ENCODE data around the gene SIL1. TPM values are rescaled to one million over a fixed set of nuclear protein-coding genes. Genes with fewer than 3 reads are reported as not detected.
A peak's percentile ranks its signal among the peaks of the same experiment; 100 is the strongest.

Gene SIL1
- total RNA-seq, 1 experiment from 2014 or later = 22.0 TPM

DNA sequence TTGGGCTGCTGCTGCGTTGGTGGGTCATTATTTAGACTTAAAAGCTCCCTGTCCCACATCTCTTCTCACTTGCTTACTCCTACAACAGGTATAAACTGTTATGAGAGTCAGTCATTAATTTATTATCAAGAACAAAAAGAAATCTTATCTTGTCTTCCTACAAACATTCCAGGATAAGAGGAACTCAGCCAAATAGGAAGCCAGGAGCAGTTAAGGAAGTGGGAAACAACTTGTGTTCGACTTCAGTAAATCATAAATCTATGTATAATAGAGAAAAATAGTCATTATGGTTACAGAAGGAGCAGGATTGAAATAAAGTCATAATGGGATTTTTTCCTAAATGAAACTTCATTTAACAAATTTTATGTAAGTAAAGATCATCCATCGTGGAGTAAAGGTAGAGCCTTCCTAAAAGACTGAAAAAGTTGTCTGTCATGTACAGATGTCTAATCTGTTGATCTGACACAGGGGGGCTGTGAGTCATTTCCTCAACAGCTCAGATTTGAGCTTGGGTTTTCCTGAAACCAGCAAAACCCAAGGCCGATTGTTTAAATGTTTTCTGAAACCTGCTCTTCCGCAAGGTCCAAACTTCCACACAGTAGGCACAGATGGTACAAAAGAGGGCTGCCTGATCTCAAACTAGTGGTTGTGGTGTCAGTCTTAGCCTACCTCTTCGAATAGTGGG lies 297.7 kb downstream of the SIL1 start:
- Histone ChIP-seq H3K4me3 (ENCODE audit: low read depth, low read length, poor library complexity, severe bottlenecking) (no peak overlapping the region), H3K4me1 (ENCODE audit: insufficient read depth, low read length, poor library complexity, severe bottlenecking) (peaks cover 26% of the 10 kb centered on the region), H3K27ac (ENCODE audit: low read depth, low read length, poor library complexity, severe bottlenecking) (peak overlapping the region; percentile 76), H3K36me3 (ENCODE audit: insufficient read depth, low read length, poor library complexity, severe bottlenecking) (no peaks in the 10 kb centered on the region), H3K27me3 (replicated peaks; ENCODE audit: insufficient read depth, low read depth, low read length, poor library complexity) (no peaks in the 10 kb centered on the region), H3K9me3 (ENCODE audit: low read depth, low read length, poor library complexity, severe bottlenecking) (no peaks in the 10 kb centered on the region)
- ChIA-PET POLR2A (ENCODE audit: low non-redundant PET) (no interaction called here), CTCF (no interaction called here)
- BruUV-seq (replicated peaks) = no TSS peak
- no peak for TF ChIP-seq EZH2 (IDR thresholded peaks at IDR 0.05; ENCODE audit: borderline replicate concordance, low read depth, low read length, poor library complexity, severe bottlenecking)
- TF ChIP-seq, protein P1, sequence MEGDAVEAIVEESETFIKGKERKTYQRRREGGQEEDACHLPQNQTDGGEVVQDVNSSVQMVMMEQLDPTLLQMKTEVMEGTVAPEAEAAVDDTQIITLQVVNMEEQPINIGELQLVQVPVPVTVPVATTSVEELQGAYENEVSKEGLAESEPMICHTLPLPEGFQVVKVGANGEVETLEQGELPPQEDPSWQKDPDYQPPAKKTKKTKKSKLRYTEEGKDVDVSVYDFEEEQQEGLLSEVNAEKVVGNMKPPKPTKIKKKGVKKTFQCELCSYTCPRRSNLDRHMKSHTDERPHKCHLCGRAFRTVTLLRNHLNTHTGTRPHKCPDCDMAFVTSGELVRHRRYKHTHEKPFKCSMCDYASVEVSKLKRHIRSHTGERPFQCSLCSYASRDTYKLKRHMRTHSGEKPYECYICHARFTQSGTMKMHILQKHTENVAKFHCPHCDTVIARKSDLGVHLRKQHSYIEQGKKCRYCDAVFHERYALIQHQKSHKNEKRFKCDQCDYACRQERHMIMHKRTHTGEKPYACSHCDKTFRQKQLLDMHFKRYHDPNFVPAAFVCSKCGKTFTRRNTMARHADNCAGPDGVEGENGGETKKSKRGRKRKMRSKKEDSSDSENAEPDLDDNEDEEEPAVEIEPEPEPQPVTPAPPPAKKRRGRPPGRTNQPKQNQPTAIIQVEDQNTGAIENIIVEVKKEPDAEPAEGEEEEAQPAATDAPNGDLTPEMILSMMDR (conservative IDR thresholded peaks at IDR 0.05; ENCODE audit: low read depth, low read length) = no peak
- intact Hi-C loops (cut with micrococcal nuclease; ENCODE audit: unreplicated experiment) = no loop called here
- peak; percentile 89 for DNase-seq (ENCODE audit: low spot score)

DNA sequence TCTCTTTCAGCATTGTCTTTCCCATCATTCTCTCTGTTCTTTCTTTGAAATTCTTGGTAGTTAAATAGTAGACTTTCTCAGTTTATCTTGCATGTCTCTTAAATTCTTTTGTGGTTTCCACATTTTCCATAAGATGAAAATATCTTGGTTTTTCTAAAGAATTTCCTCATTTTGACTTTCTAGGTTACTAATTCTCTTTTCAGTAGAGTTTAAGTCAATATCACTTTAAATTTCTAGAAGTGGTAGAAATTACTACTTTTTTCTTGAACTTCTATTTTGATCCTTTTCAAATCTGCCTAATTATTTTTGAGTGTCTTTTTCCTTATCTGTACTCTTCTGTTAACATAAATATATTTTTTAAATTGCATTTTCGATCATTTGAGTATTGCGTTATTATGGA lies 299.4 kb downstream of the SIL1 start:
- H3K4me3 ChIP-seq (ENCODE audit: low read depth, low read length, poor library complexity, severe bottlenecking) = no peak overlapping the region
- no TSS peak for BruUV-seq (replicated peaks)
- CTCF ChIA-PET = no interaction called here
- H3K9me3 ChIP-seq (ENCODE audit: low read depth, low read length, poor library complexity, severe bottlenecking) = no peaks in the 10 kb centered on the region
- no peak overlapping the region for H3K27ac ChIP-seq (ENCODE audit: low read depth, low read length, poor library complexity, severe bottlenecking)
- no peak for DNase-seq (ENCODE audit: low spot score)
- no peaks in the 10 kb centered on the region for H3K36me3 ChIP-seq (ENCODE audit: insufficient read depth, low read length, poor library complexity, severe bottlenecking)
- peaks cover 26% of the 10 kb centered on the region for H3K4me1 ChIP-seq (ENCODE audit: insufficient read depth, low read length, poor library complexity, severe bottlenecking)
- H3K27me3 ChIP-seq (replicated peaks; ENCODE audit: insufficient read depth, low read depth, low read length, poor library complexity) = no peaks in the 10 kb centered on the region
- POLR2A ChIA-PET (ENCODE audit: low non-redundant PET) = no interaction called here
- intact Hi-C loops (cut with micrococcal nuclease; ENCODE audit: unreplicated experiment) = no loop called here
- TF ChIP-seq, protein P1 (conservative IDR thresholded peaks at IDR 0.05; ENCODE audit: low read depth, low read length) = no peak
- no peak for TF ChIP-seq EZH2 (IDR thresholded peaks at IDR 0.05; ENCODE audit: borderline replicate concordance, low read depth, low read length, poor library complexity, severe bottlenecking)

DNA sequence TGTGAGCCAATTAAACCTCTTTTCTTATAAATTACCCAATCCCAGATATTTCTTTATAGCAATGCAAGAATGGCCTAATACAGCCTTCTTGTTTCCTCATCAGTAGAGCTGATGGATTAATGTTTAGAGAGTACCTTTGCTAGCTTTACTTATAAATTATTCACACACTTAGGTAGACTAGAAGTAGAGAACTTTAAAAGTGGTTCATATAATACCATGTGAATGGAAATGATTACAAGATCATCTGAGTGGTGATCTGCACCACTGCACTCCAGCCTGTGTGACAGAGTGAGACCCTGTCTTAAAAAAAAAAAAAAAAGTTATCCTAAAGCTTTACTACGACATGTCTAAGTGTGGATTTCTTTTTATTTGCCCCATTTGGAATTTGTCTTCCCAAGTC lies 299.9 kb downstream of the SIL1 start:
- TF ChIP-seq, protein P1 (conservative IDR thresholded peaks at IDR 0.05; ENCODE audit: low read depth, low read length) = no peak
- TF ChIP-seq EZH2 (IDR thresholded peaks at IDR 0.05; ENCODE audit: borderline replicate concordance, low read depth, low read length, poor library complexity, severe bottlenecking) = no peak
- POLR2A ChIA-PET (ENCODE audit: low non-redundant PET) = no interaction called here
- DNase-seq (ENCODE audit: low spot score) = no peak
- Histone ChIP-seq H3K27me3 (replicated peaks; ENCODE audit: insufficient read depth, low read depth, low read length, poor library complexity) (no peaks in the 10 kb centered on the region), H3K27ac (ENCODE audit: low read depth, low read length, poor library complexity, severe bottlenecking) (no peak overlapping the region), H3K36me3 (ENCODE audit: insufficient read depth, low read length, poor library complexity, severe bottlenecking) (no peaks in the 10 kb centered on the region), H3K9me3 (ENCODE audit: low read depth, low read length, poor library complexity, severe bottlenecking) (no peaks in the 10 kb centered on the region), H3K4me3 (ENCODE audit: low read depth, low read length, poor library complexity, severe bottlenecking) (no peak overlapping the region), H3K4me1 (ENCODE audit: insufficient read depth, low read length, poor library complexity, severe bottlenecking) (peaks cover 26% of the 10 kb centered on the region)
- CTCF ChIA-PET = no interaction called here
- intact Hi-C loops (cut with micrococcal nuclease; ENCODE audit: unreplicated experiment) = no loop called here
- no TSS peak for BruUV-seq (replicated peaks)

Other genes with a start within 250 kb of the SIL1 start
- gene MATR3, start 95.4 kb upstream of the SIL1 start, total RNA-seq (2021) = 286 and 299 TPM in 2 replicates
- 95.0 and 108 TPM in 2 replicates for gene PAIP2, start 143.5 kb upstream of the SIL1 start, total RNA-seq (2021)
- gene SLC23A1, start 184.9 kb upstream of the SIL1 start, total RNA-seq (2021) = not detected in 2 replicates
- gene MZB1, start 191.5 kb upstream of the SIL1 start, total RNA-seq (2021) = not detected in 2 replicates
- 0.82 and 1.0 TPM in 2 replicates for gene PROB1, start 196.7 kb upstream of the SIL1 start, total RNA-seq (2021)
- gene SPATA24, start 205.7 kb upstream of the SIL1 start, total RNA-seq (2021) = 4.0 and 4.2 TPM in 2 replicates
- 16.7 and 21.1 TPM in 2 replicates for gene DNAJC18, start 241.2 kb upstream of the SIL1 start, total RNA-seq (2021)